Parietal lobe (tissue), 1 donor: ENCODE measurements around the gene UMOD. TPM values are rescaled to one million over a fixed set of nuclear protein-coding genes. Genes with fewer than 3 reads are reported as not detected.

Experiments used
- total RNA-seq: library from RNA; depleted of rRNA; stranded (reverse); fragments of >200 nt; gene quantifications from one replicate; pipeline ENCODE4 v1.2.3, GENCODE V29; 2014

The UMOD gene
- total RNA-seq, result not detected

DNA sequence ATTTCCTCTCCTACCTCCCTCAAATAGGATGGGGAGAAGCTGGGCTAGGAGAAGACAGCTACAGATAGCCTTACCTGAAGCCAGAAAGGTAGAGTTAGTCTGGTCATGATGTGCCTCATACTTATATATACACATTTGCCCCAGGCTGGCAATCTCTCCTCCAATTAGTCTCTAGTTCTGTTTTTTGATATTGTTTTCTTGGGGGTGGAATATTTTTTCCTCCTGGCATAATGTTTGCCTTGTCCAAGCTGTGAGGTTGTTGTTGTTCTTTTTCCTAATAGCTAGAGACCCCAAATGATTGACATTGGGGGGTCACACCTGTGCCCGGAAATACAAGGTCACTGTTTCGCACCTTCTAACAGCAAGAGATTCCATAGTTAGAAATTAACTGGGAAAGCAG is at the start of gene UMOD:
UMOD (minus strand) TSS at position 101 of the 400 bp plus-strand sequence. CDS start 1,978 bp downstream, outside the sequence.

GRCh38 chr16:20327444-20328041 is 25.0 kb downstream of the UMOD start, which contains the start of gene GP2:
GP2 (minus strand) TSS chr16:20327513; CDS start chr16:20326431, 1,082 bp downstream.

Other genes with a start within 250 kb of the UMOD start
- gene GP2, start 25.2 kb downstream of the UMOD start, total RNA-seq, result not detected
- not detected for gene PDILT, start 52.0 kb upstream of the UMOD start, total RNA-seq
- 0.31 TPM for gene ACSM5, start 56.8 kb upstream of the UMOD start, total RNA-seq
- not detected for gene ACSM2A, start 98.8 kb upstream of the UMOD start, total RNA-seq
- not detected for gene ACSM2B, start 223.7 kb upstream of the UMOD start, total RNA-seq